GM23248 (cell line): Measurements from ENCODE around the gene COL19A1.

Experiments
- EZH2 ChIP-seq: fragments of 200-600 bp; sonication (generic); IDR thresholded peaks from 2 replicates; pipeline ENCODE4 v1.6.1; 2018; ENCODE audit warnings: antibody characterized with exemption, mild to moderate bottlenecking; ENCODE audit not compliant: insufficient read depth, poor library complexity, severe bottlenecking
- EZH2phosphoT487 ChIP-seq: fragments of 200-600 bp; sonication (generic); IDR thresholded peaks from 2 replicates; pipeline ENCODE4 v1.6.1; 2018; ENCODE audit warnings: antibody characterized with exemption, moderate library complexity, mild to moderate bottlenecking, low read depth; ENCODE audit not compliant: insufficient read depth

- TF ChIP-seq EZH2 (no peak), EZH2phosphoT487 (no peak)
Observed at GRCh38 chr6:69974193-69974592, 107.8 kb downstream of the COL19A1 start.
